ENCODE measurements around the gene PALM2AKAP2.

The PALM2AKAP2 gene

GRCh38 chr9:109826559-109826958, 46.6 kb downstream of the PALM2AKAP2 start:
- Histone ChIP-seq H3K36me3 (replicated peaks; ENCODE audit: low read depth, low read length) (no peaks in the 10 kb centered on the region), H3K79me2 (ENCODE audit: low read length) (no peaks in the 10 kb centered on the region), H3K27ac (ENCODE audit: low read length) (no peak overlapping the region), H3K27me3 (ENCODE audit: low read depth, low read length) (peaks cover 25% of the 10 kb centered on the region; the same call in 1 of the 2 replicates), H3K4me1 (ENCODE audit: low read length) (no peaks in the 10 kb centered on the region), H3K9ac (ENCODE audit: low read length) (no peak overlapping the region), H3K4me3 (ENCODE audit: low read length) (no peak overlapping the region), H3K9me3 (ENCODE audit: insufficient read depth, low read length) (no peaks in the 10 kb centered on the region), H4K20me1 (ENCODE audit: insufficient read depth, low read length) (no peaks in the 10 kb centered on the region), H3K4me2 (ENCODE audit: low read length) (no peak overlapping the region), H2AFZ (ENCODE audit: low read depth, low read length) (no peak overlapping the region)
- TF ChIP-seq CTCF (IDR thresholded peaks at IDR 0.05; ENCODE audit: low read depth, low read length) (no peak), EZH2phosphoT487 (IDR thresholded peaks at IDR 0.05; ENCODE audit: low read depth) (no peak)

GRCh38 chr9:109828254-109828653, 48.3 kb downstream of the PALM2AKAP2 start:
- no peaks in the 10 kb centered on the region for H3K36me3 ChIP-seq (replicated peaks; ENCODE audit: low read depth, low read length)
- no peaks in the 10 kb centered on the region for H3K4me1 ChIP-seq (ENCODE audit: low read length)
- no peak for TF ChIP-seq CTCF (IDR thresholded peaks at IDR 0.05; ENCODE audit: low read depth, low read length)
- TF ChIP-seq EZH2phosphoT487 (IDR thresholded peaks at IDR 0.05; ENCODE audit: low read depth) = no peak
- no peaks in the 10 kb centered on the region for H3K79me2 ChIP-seq (ENCODE audit: low read length)
- H3K27ac ChIP-seq (ENCODE audit: low read length) = no peak overlapping the region
- H3K4me2 ChIP-seq (ENCODE audit: low read length) = no peak overlapping the region
- no peaks in the 10 kb centered on the region for H3K9me3 ChIP-seq (ENCODE audit: insufficient read depth, low read length)
- peaks cover 25% of the 10 kb centered on the region; the same call in 1 of the 2 replicates for H3K27me3 ChIP-seq (ENCODE audit: low read depth, low read length)
- no peaks in the 10 kb centered on the region for H4K20me1 ChIP-seq (ENCODE audit: insufficient read depth, low read length)
- no peak overlapping the region for H3K4me3 ChIP-seq (ENCODE audit: low read length)
- H3K9ac ChIP-seq (ENCODE audit: low read length) = no peak overlapping the region
- no peak overlapping the region for H2AFZ ChIP-seq (ENCODE audit: low read depth, low read length)
